Activated naive CD4-positive, alpha-beta T cell treated with anti-CD3 and anti-CD28 coated beads for 36 hours (primary cell): Measurements from ENCODE around the gene LHFPL6. TPM values are rescaled to one million over a fixed set of nuclear protein-coding genes. Genes with fewer than 3 reads are reported as not detected.

ENCODE experiments used
- CTCF ChIA-PET: fragments of 350-600 bp; sonication (Branson Sonifier 250); formaldehyde crosslinking; loops from one replicate; lab custom pipeline; 2021; ENCODE audit warnings: antibody characterized with exemption; lab: Charles Lee
- DNase-seq: peaks from one replicate; pipeline ENCODE4 v3.0.0-alpha.2; 2020
- H3K27ac Mint-ChIP-seq: one replicate; pipeline ENCODE4 v1.8.0; 2021; ENCODE audit warnings: mild to moderate bottlenecking, mixed read lengths
- H3K27me3 Mint-ChIP-seq: one replicate; pipeline ENCODE4 v1.8.0; 2021; ENCODE audit warnings: low read depth, mixed read lengths
- H3K36me3 Mint-ChIP-seq: one replicate; pipeline ENCODE4 v1.8.0; 2021; ENCODE audit warnings: low read depth, mixed read lengths
- H3K4me1 Mint-ChIP-seq: one replicate; pipeline ENCODE4 v1.8.0; 2021; ENCODE audit warnings: low read depth, mixed read lengths
- H3K4me3 Mint-ChIP-seq: one replicate; pipeline ENCODE4 v1.8.0; 2021; ENCODE audit warnings: mild to moderate bottlenecking, moderate library complexity, mixed read lengths
- H3K9me3 Mint-ChIP-seq: one replicate; pipeline ENCODE4 v1.8.0; 2021; ENCODE audit warnings: mixed read lengths
- intact Hi-C: fragments of 100-400 bp; cut with micrococcal nuclease; formaldehyde crosslinking; loops from one replicate; pipeline ENCODE4 v1.15.1; 2023
- total RNA-seq, 2 experiments: library from RNA; stranded (reverse); gene quantifications; one replicate each; pipeline ENCODE4 v1.2.3, GENCODE V29; 2021

The LHFPL6 gene
- total RNA-seq, 2 experiments from 2014 or later, result 1.2 to 1.5 TPM

GRCh38 chr13:39414339-39414738 is 188.7 kb downstream of the LHFPL6 start:
- Mint-ChIP-seq H3K9me3 (no peaks in the 10 kb centered on the region), H3K4me3 (no peak overlapping the region), H3K27me3 (peaks cover 22% of the 10 kb centered on the region), H3K4me1 (no peaks in the 10 kb centered on the region), H3K27ac (no peak overlapping the region), H3K36me3 (no peaks in the 10 kb centered on the region)
- CTCF ChIA-PET, result interaction anchor here (1.6 kb wide), 1 partner anchor 202 kb away, joined by 4 read pairs; no protein-coding TSS in a partner anchor
- intact Hi-C loops, result no loop called here
- DNase-seq, result no peak

- Mint-ChIP-seq H3K9me3 (no peaks in the 10 kb centered on the region), H3K4me3 (no peak overlapping the region), H3K36me3 (no peaks in the 10 kb centered on the region), H3K27ac (no peak overlapping the region), H3K4me1 (no peaks in the 10 kb centered on the region), H3K27me3 (peaks cover 25% of the 10 kb centered on the region)
- intact Hi-C loops, result no loop called here
- CTCF ChIA-PET, result no interaction called here
- no peak for DNase-seq
Observed at GRCh38 chr13:39411511-39411910, 191.5 kb downstream of the LHFPL6 start.

- Mint-ChIP-seq H3K4me1 (no peaks in the 10 kb centered on the region), H3K27me3 (peaks cover 25% of the 10 kb centered on the region), H3K27ac (no peak overlapping the region), H3K4me3 (no peak overlapping the region), H3K9me3 (no peaks in the 10 kb centered on the region), H3K36me3 (no peaks in the 10 kb centered on the region)
- CTCF ChIA-PET, result no interaction called here
- DNase-seq, result no peak
- intact Hi-C loops, result no loop called here
Observed at GRCh38 chr13:39410964-39411363, 192.0 kb downstream of the LHFPL6 start.

- Mint-ChIP-seq H3K4me1 (no peaks in the 10 kb centered on the region), H3K27ac (no peak overlapping the region), H3K36me3 (no peaks in the 10 kb centered on the region), H3K4me3 (no peak overlapping the region), H3K9me3 (no peaks in the 10 kb centered on the region), H3K27me3 (peaks cover 29% of the 10 kb centered on the region)
- intact Hi-C loops, result no loop called here
- DNase-seq, result no peak
- CTCF ChIA-PET, result no interaction called here
Observed at GRCh38 chr13:39410096-39410901, 192.7 kb downstream of the LHFPL6 start.

- H3K4me3 Mint-ChIP-seq, result no peak overlapping the region
- H3K9me3 Mint-ChIP-seq, result no peaks in the 10 kb centered on the region
- H3K36me3 Mint-ChIP-seq, result no peaks in the 10 kb centered on the region
- peaks cover 26% of the 10 kb centered on the region for H3K27me3 Mint-ChIP-seq
- CTCF ChIA-PET, result no interaction called here
- no peak for DNase-seq
- intact Hi-C loops, result loop anchor here (10.0 kb wide), 1 partner anchor 354 kb away; no protein-coding TSS in a partner anchor
- H3K27ac Mint-ChIP-seq, result no peak overlapping the region
- no peaks in the 10 kb centered on the region for H3K4me1 Mint-ChIP-seq
Observed at GRCh38 chr13:39408512-39408911, 194.5 kb downstream of the LHFPL6 start.

GRCh38 chr13:39407786-39408185 is 195.2 kb downstream of the LHFPL6 start:
- no peak overlapping the region for H3K27ac Mint-ChIP-seq
- H3K27me3 Mint-ChIP-seq, result peaks cover 24% of the 10 kb centered on the region
- H3K9me3 Mint-ChIP-seq, result no peaks in the 10 kb centered on the region
- intact Hi-C loops, result loop anchor here (10.0 kb wide), 1 partner anchor 353 kb away; no protein-coding TSS in a partner anchor
- no peak for DNase-seq
- H3K4me3 Mint-ChIP-seq, result no peak overlapping the region
- no peaks in the 10 kb centered on the region for H3K36me3 Mint-ChIP-seq
- no peaks in the 10 kb centered on the region for H3K4me1 Mint-ChIP-seq
- CTCF ChIA-PET, result no interaction called here

GRCh38 chr13:39407138-39407537 is 195.9 kb downstream of the LHFPL6 start:
- no peaks in the 10 kb centered on the region for H3K36me3 Mint-ChIP-seq
- H3K9me3 Mint-ChIP-seq, result no peaks in the 10 kb centered on the region
- peaks cover 20% of the 10 kb centered on the region for H3K27me3 Mint-ChIP-seq
- no peak for DNase-seq
- H3K27ac Mint-ChIP-seq, result no peak overlapping the region
- CTCF ChIA-PET, result interaction anchor here (0.9 kb wide), 1 partner anchor 12 kb away, joined by 3 read pairs; no protein-coding TSS in a partner anchor
- H3K4me3 Mint-ChIP-seq, result no peak overlapping the region
- intact Hi-C loops, result loop anchor here (10.0 kb wide), 1 partner anchor 352 kb away; no protein-coding TSS in a partner anchor
- H3K4me1 Mint-ChIP-seq, result no peaks in the 10 kb centered on the region

GRCh38 chr13:39406688-39407087 is 196.3 kb downstream of the LHFPL6 start:
- CTCF ChIA-PET, result interaction anchor here (0.9 kb wide), 1 partner anchor 13 kb away, joined by 3 read pairs; no protein-coding TSS in a partner anchor
- Mint-ChIP-seq H3K4me1 (no peaks in the 10 kb centered on the region), H3K4me3 (no peak overlapping the region), H3K9me3 (no peaks in the 10 kb centered on the region), H3K27ac (no peak overlapping the region), H3K27me3 (peaks cover 18% of the 10 kb centered on the region), H3K36me3 (no peaks in the 10 kb centered on the region)
- DNase-seq, result no peak
- intact Hi-C loops, result loop anchor here (10.0 kb wide), 1 partner anchor 352 kb away; no protein-coding TSS in a partner anchor

- no peak for DNase-seq
- CTCF ChIA-PET, result no interaction called here
- H3K4me1 Mint-ChIP-seq, result no peaks in the 10 kb centered on the region
- H3K27me3 Mint-ChIP-seq, result peaks cover 15% of the 10 kb centered on the region
- intact Hi-C loops, result loop anchor here (10.0 kb wide), 1 partner anchor 351 kb away; no protein-coding TSS in a partner anchor
- no peaks in the 10 kb centered on the region for H3K36me3 Mint-ChIP-seq
- no peak overlapping the region for H3K27ac Mint-ChIP-seq
- H3K4me3 Mint-ChIP-seq, result no peak overlapping the region
- H3K9me3 Mint-ChIP-seq, result no peaks in the 10 kb centered on the region
Observed at GRCh38 chr13:39405596-39406205, 197.3 kb downstream of the LHFPL6 start.

GRCh38 chr13:39405107-39405506 is 197.9 kb downstream of the LHFPL6 start:
- H3K27me3 Mint-ChIP-seq, result peaks cover 12% of the 10 kb centered on the region
- DNase-seq, result no peak
- H3K9me3 Mint-ChIP-seq, result no peaks in the 10 kb centered on the region
- H3K27ac Mint-ChIP-seq, result no peak overlapping the region
- no peaks in the 10 kb centered on the region for H3K4me1 Mint-ChIP-seq
- intact Hi-C loops, result loop anchor here (10.0 kb wide), 1 partner anchor 350 kb away; no protein-coding TSS in a partner anchor
- no peak overlapping the region for H3K4me3 Mint-ChIP-seq
- CTCF ChIA-PET, result no interaction called here
- H3K36me3 Mint-ChIP-seq, result no peaks in the 10 kb centered on the region

GRCh38 chr13:39403106-39403505 is 199.9 kb downstream of the LHFPL6 start:
- Mint-ChIP-seq H3K27me3 (peaks cover 14% of the 10 kb centered on the region), H3K27ac (no peak overlapping the region), H3K4me3 (no peak overlapping the region), H3K9me3 (no peaks in the 10 kb centered on the region), H3K4me1 (no peaks in the 10 kb centered on the region), H3K36me3 (no peaks in the 10 kb centered on the region)
- no peak for DNase-seq
- intact Hi-C loops, result loop anchor here (10.0 kb wide), 1 partner anchor 348 kb away; no protein-coding TSS in a partner anchor
- CTCF ChIA-PET, result no interaction called here

GRCh38 chr13:39402221-39402970 is 200.6 kb downstream of the LHFPL6 start:
- Mint-ChIP-seq H3K9me3 (no peaks in the 10 kb centered on the region), H3K4me3 (no peak overlapping the region), H3K27ac (no peak overlapping the region), H3K36me3 (no peaks in the 10 kb centered on the region), H3K4me1 (no peaks in the 10 kb centered on the region), H3K27me3 (peaks cover 14% of the 10 kb centered on the region)
- DNase-seq, result no peak
- intact Hi-C loops, result loop anchor here (10.0 kb wide), 1 partner anchor 348 kb away; no protein-coding TSS in a partner anchor
- CTCF ChIA-PET, result no interaction called here
